Mucosa of rectum (tissue), 2 donors: Measurements from ENCODE around the gene TCERG1L.

Source experiments
- H3K27ac ChIP-seq, 2 donors: one replicate each; pipeline ENCODE4 v1.7.0; 2013; ENCODE audit warnings: inconsistent platforms in 2 of 2, low read depth in 2 of 2, low read length in 2 of 2
- H3K27me3 ChIP-seq, 2 donors: one replicate each; pipeline ENCODE4 v1.7.0; 2013; ENCODE audit warnings: low read length in 2 of 2; ENCODE audit not compliant: control insufficient read depth in 2 of 2, insufficient read depth in 2 of 2
- H3K36me3 ChIP-seq, 2 donors: one replicate each; pipeline ENCODE4 v1.7.0; 2013; ENCODE audit warnings: low read length in 2 of 2; ENCODE audit not compliant: control insufficient read depth in 2 of 2, insufficient read depth in 2 of 2
- H3K4me1 ChIP-seq, 2 donors: one replicate each; pipeline ENCODE4 v1.7.0; 2013; ENCODE audit warnings: low read length in 2 of 2, mild to moderate bottlenecking in 1 of 2; ENCODE audit not compliant: control insufficient read depth in 2 of 2, insufficient read depth in 2 of 2
- H3K4me3 ChIP-seq, 2 donors: one replicate each; pipeline ENCODE4 v1.7.0; 2013; ENCODE audit warnings: low read length in 2 of 2
- H3K9ac ChIP-seq, 2 donors: one replicate each; pipeline ENCODE4 v1.7.0; 2013; ENCODE audit warnings: low read length in 2 of 2, low read depth in 1 of 2, mild to moderate bottlenecking in 1 of 2
- H3K9me3 ChIP-seq, 2 donors: one replicate each; pipeline ENCODE4 v1.7.0; 2013; ENCODE audit warnings: low read length in 2 of 2; ENCODE audit not compliant: control insufficient read depth in 2 of 2
- donor health status: healthy.
- donor health status: Normal muscosa, but diverticular disease.

Gene TCERG1L

DNA sequence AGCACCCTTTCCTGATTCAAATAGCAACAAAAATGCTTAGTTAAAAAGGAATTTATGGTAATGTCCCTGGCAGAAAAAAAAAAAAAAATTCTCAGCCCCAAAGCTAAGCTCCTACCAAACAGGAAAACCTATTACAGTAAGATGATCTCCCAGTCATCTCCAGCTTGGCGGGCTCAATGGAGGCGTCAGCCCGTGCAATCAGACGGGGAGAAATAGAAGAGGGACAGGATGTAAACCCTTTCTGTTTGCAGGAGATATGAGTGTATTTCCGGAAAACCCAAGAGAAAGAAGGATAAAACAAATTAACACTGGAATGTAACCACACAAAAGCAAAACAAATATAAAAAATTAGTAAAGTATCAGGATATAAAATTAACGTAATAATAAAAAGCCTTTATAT is 242.8 kb downstream of the TCERG1L start:
- Histone ChIP-seq H3K27me3 (no peaks in the 10 kb centered on the region), H3K27ac (no peak overlapping the region), H3K4me3 (no peak overlapping the region), H3K9me3 (peaks cover 0 to 5% of the 10 kb centered on the region in 2 donors), H3K9ac (no peak overlapping the region), H3K4me1 (no peaks in the 10 kb centered on the region), H3K36me3 (no peaks in the 10 kb centered on the region)

DNA sequence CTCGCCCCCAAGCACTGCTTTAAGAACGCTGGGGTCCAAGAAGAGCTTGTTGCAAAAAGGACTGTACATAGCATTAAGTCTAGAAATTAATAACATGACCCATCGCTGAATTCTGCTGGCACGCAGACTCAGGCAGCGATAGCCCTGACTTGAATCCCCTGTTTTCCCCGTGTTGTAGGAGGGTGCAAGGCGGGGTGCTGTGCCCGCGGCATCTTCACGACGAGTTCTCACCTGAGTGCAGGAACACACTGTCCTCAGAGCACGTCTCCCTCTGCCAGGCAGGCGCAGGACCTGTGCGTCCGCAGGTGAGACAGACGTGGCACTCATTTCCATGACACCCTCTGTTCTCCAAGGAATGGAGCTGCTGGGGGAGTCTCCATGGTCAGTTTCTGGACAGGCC is 243.2 kb downstream of the TCERG1L start:
- no peak overlapping the region for H3K9ac ChIP-seq
- no peak overlapping the region for H3K27ac ChIP-seq
- no peaks in the 10 kb centered on the region for H3K36me3 ChIP-seq
- no peaks in the 10 kb centered on the region for H3K27me3 ChIP-seq
- no peak overlapping the region for H3K4me3 ChIP-seq
- no peaks in the 10 kb centered on the region for H3K4me1 ChIP-seq
- peaks cover 0 to 5% of the 10 kb centered on the region in 2 donors for H3K9me3 ChIP-seq

DNA sequence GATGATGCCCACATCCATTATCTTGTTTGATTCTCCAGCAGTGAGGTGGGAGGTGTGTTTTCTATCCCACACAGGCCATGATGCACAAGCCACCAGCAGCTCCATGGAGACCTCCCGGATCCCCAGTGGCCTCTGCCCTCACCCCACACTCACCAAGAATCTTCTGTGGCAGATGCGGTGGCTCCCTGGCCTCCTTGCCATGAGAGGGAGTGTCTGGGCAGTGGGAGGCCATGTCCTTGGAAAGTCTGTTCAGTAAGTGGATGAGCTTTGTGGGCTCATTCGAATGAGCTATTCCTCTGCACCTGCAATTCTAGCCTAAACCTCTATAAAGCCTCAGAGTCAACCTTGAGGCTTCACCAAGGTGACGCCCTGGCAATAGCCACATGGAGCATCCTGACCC is 243.8 kb downstream of the TCERG1L start:
- Histone ChIP-seq H3K4me3 (no peak overlapping the region), H3K27me3 (no peaks in the 10 kb centered on the region), H3K4me1 (no peaks in the 10 kb centered on the region), H3K9me3 (peaks cover 0 to 3% of the 10 kb centered on the region in 2 donors), H3K27ac (no peak overlapping the region), H3K9ac (no peak overlapping the region), H3K36me3 (no peaks in the 10 kb centered on the region)

GRCh38 chr10:131065673-131066305 is 245.7 kb downstream of the TCERG1L start:
- H3K4me1 ChIP-seq: no peaks in the 10 kb centered on the region
- H3K27ac ChIP-seq: no peak overlapping the region
- no peaks in the 10 kb centered on the region for H3K36me3 ChIP-seq
- H3K9me3 ChIP-seq: no peaks in the 10 kb centered on the region
- H3K27me3 ChIP-seq: no peaks in the 10 kb centered on the region
- H3K9ac ChIP-seq: no peak overlapping the region
- H3K4me3 ChIP-seq: no peak overlapping the region

DNA sequence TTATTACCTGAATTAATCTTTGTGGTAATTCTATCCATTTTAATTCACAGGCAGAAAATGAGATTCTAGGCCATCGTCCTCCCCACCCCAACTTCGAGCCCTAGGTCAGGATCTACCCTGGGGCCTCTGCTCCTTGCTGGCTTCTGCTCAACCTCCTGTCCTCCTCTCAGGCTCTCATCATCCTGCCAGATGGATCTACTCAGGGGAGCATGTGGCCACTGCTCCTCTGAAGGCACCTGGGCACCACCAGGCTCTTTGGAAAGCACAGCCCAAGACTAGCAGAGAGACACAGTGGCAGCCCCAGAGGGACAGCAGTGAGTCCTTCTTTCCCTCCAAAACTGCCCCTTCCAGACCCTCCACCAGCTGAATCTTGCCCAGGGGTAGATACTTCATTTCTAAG is 248.2 kb downstream of the TCERG1L start:
- Histone ChIP-seq H3K27me3 (no peaks in the 10 kb centered on the region), H3K9me3 (no peaks in the 10 kb centered on the region), H3K27ac (no peak overlapping the region), H3K4me3 (no peak overlapping the region), H3K4me1 (no peaks in the 10 kb centered on the region), H3K36me3 (no peaks in the 10 kb centered on the region), H3K9ac (no peak overlapping the region)

- H3K4me1 ChIP-seq: no peaks in the 10 kb centered on the region
- H3K27me3 ChIP-seq: no peaks in the 10 kb centered on the region
- H3K9ac ChIP-seq: no peak overlapping the region
- H3K9me3 ChIP-seq: no peaks in the 10 kb centered on the region
- H3K36me3 ChIP-seq: no peaks in the 10 kb centered on the region
- no peak overlapping the region for H3K4me3 ChIP-seq
- no peak overlapping the region for H3K27ac ChIP-seq
These were observed 248.8 kb downstream of the TCERG1L start for GRCh38 chr10:131062621-131063260.

DNA sequence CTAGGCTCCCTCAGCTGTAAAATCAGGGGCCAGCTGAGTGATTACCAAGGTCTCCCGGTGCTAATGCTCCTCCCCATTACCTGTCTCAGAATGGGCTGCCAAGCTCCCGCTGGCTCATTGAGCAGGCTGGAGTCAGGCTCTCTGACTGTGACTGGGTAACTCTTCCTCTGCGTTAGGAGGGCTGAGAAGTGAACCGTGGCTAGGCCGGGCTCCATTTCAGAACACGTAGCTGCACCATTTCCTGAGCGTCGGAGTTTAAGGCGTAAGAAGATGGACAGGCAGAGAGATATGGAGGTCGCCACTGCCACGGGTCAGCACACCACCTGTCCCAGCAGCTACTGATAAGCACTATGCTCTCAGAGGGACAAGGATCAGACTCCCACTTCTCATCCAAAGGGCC is 250.3 kb downstream of the TCERG1L start:
- Histone ChIP-seq H3K9me3 (peaks cover 2 to 4% of the 10 kb centered on the region in 2 donors), H3K4me3 (no peak overlapping the region), H3K27ac (no peak overlapping the region), H3K27me3 (no peaks in the 10 kb centered on the region), H3K36me3 (no peaks in the 10 kb centered on the region), H3K9ac (no peak overlapping the region), H3K4me1 (no peaks in the 10 kb centered on the region)

GRCh38 chr10:131059881-131060280 is 251.6 kb downstream of the TCERG1L start:
- H3K9me3 ChIP-seq: peaks cover 4 to 7% of the 10 kb centered on the region in 2 donors
- H3K36me3 ChIP-seq: no peaks in the 10 kb centered on the region
- H3K27me3 ChIP-seq: no peaks in the 10 kb centered on the region
- H3K4me3 ChIP-seq: no peak overlapping the region
- no peak overlapping the region for H3K27ac ChIP-seq
- no peaks in the 10 kb centered on the region for H3K4me1 ChIP-seq
- no peak overlapping the region for H3K9ac ChIP-seq

DNA sequence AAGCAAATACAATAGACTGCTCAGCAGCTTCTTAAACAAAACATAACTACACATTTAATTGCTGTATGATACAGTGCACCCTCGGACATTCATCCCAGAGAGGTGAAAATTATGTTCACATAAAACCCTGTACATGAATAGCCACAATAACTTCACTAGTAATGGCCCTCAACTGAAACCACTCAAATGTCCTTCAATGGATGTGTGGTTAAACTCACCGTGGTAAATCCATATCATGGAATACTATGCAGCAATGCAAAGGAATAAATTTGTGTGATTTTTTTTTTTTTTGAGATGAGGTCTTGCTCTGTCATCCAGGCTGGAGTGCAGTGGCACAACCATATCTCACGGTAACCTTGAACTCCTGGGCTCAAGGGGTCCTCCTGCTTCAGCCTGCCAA is 252.7 kb downstream of the TCERG1L start:
- no peak overlapping the region for H3K4me3 ChIP-seq
- peaks cover 4 to 7% of the 10 kb centered on the region in 2 donors for H3K9me3 ChIP-seq
- no peak overlapping the region for H3K27ac ChIP-seq
- H3K4me1 ChIP-seq: no peaks in the 10 kb centered on the region
- H3K36me3 ChIP-seq: no peaks in the 10 kb centered on the region
- H3K27me3 ChIP-seq: no peaks in the 10 kb centered on the region
- H3K9ac ChIP-seq: no peak overlapping the region

GRCh38 chr10:131056781-131057180 is 254.7 kb downstream of the TCERG1L start:
- peaks cover 4 to 7% of the 10 kb centered on the region in 2 donors for H3K9me3 ChIP-seq

More at GRCh38 chr10:131056781-131057180, 254.7 kb downstream of the TCERG1L start:
- H3K36me3 ChIP-seq: no peaks in the 10 kb centered on the region
- no peaks in the 10 kb centered on the region for H3K27me3 ChIP-seq
- H3K9ac ChIP-seq: no peak overlapping the region
- H3K4me3 ChIP-seq: no peak overlapping the region
- H3K4me1 ChIP-seq: no peaks in the 10 kb centered on the region
- H3K27ac ChIP-seq: no peak overlapping the region
